GM12878 (cell line): Measurements from ENCODE around the gene IDI2. TPM values are rescaled to one million over a fixed set of nuclear protein-coding genes. Genes with fewer than 3 reads are reported as not detected.
A peak's percentile ranks its signal among the peaks of the same experiment; 100 is the strongest.

ENCODE experiments used
- ATAC-seq: fragments of 200-7000 bp; cut with Tn5 transposase; 3 replicates; pipeline ENCODE4 v1.9.1; 2020; ENCODE audit warnings: mild to moderate bottlenecking, moderate library complexity
- BruUV-seq: library from RNA; stranded (reverse); fragments of 400-500 nt; replicated peaks from 2 replicates; lab custom pipeline; 2021; lab: Mats Ljungman, UMichigan
- CTCF ChIA-PET: fragments of 300-600 bp; sonication (Branson Sonifier 250); formaldehyde crosslinking; extraction: SDS; loops from one replicate; lab custom pipeline; 2021; ENCODE audit warnings: inconsistent platforms; lab: Yijun Ruan, JAX
- POLR2A ChIA-PET: fragments of 350-600 bp; formaldehyde crosslinking; extraction: SDS; loops from one replicate; lab custom pipeline; 2021; ENCODE audit warnings: inconsistent platforms; lab: Charles Lee
- RAD21 ChIA-PET: fragments of 300-600 bp; sonication (Branson Sonifier 250); formaldehyde crosslinking; loops from one replicate; lab custom pipeline; 2023; ENCODE audit warnings: antibody characterized with exemption; ENCODE audit not compliant: unreplicated experiment; lab: Charles Lee
- SMC1A ChIA-PET: fragments of 300-600 bp; sonication (Branson Sonifier 250); formaldehyde crosslinking; loops from one replicate; lab custom pipeline; 2023; ENCODE audit not compliant: unreplicated experiment, uncharacterized antibody; lab: Charles Lee
- DNase-seq: peaks from one replicate; pipeline ENCODE4 v3.0.0-alpha.2; 2011; ENCODE audit warnings: low read depth, low spot score
- FAIRE-seq: peaks from 3 replicates; lab custom pipeline; 2011; peaks lifted over from hg19 to GRCh38; lab: Jason Lieb, UNC
- H2AFZ ChIP-seq: 2 replicates; pipeline ENCODE4 v1.6.0; 2011; ENCODE audit warnings: low read depth, low read length, control low read depth; ENCODE audit not compliant: control insufficient read depth
- H3K27ac ChIP-seq: 2 replicates; pipeline ENCODE4 v1.5.1; 2011; ENCODE audit warnings: control low read depth; ENCODE audit not compliant: control insufficient read depth, insufficient read depth
- H3K27me3 ChIP-seq, 2 experiments: replicated peaks in 1 of 2; 2 replicates each; pipeline versions ENCODE4 v1.6.0 to v1.6.1; 2011; ENCODE audit warnings: low read length in 1 of 2; ENCODE audit not compliant: control insufficient read depth in 2 of 2, insufficient read depth in 2 of 2
- H3K36me3 ChIP-seq, 2 experiments: 2 replicates each; pipeline ENCODE4 v1.5.1; 2011; ENCODE audit warnings: low read length in 1 of 2; ENCODE audit not compliant: control insufficient read depth in 2 of 2, insufficient read depth in 2 of 2
- H3K4me1 ChIP-seq: 2 replicates; pipeline ENCODE4 v1.6.1; 2011; ENCODE audit warnings: mild to moderate bottlenecking, low read length, moderate library complexity, mixed read lengths; ENCODE audit not compliant: control insufficient read depth, insufficient read depth
- H3K4me2 ChIP-seq: 2 replicates; pipeline ENCODE4 v1.6.0; 2011; ENCODE audit warnings: control low read depth; ENCODE audit not compliant: control insufficient read depth, insufficient read depth
- H3K4me3 ChIP-seq: fragments of 200-600 bp; sonication (generic); 2 replicates; pipeline ENCODE4 v1.5.1; 2016
- H3K79me2 ChIP-seq: 2 replicates; pipeline ENCODE4 v1.6.0; 2011; ENCODE audit warnings: low read length; ENCODE audit not compliant: control insufficient read depth, insufficient read depth
- H3K9ac ChIP-seq: 2 replicates; pipeline ENCODE4 v1.8.0; 2011; ENCODE audit warnings: low read length, control low read depth, mixed read lengths; ENCODE audit not compliant: control insufficient read depth, insufficient read depth
- H3K9me3 ChIP-seq: replicated peaks from 3 replicates; pipeline ENCODE4 v1.5.1; 2011; ENCODE audit warnings: mild to moderate bottlenecking, low read length; ENCODE audit not compliant: control insufficient read depth, insufficient read depth
- H4K20me1 ChIP-seq: 2 replicates; pipeline ENCODE4 v1.6.0; 2011; ENCODE audit not compliant: control insufficient read depth, insufficient read depth
- HDGF ChIP-seq: fragments of 450-650 bp; IDR thresholded peaks from 2 replicates; pipeline ENCODE4 v1.6.1; 2016; ENCODE audit warnings: antibody characterized with exemption
- SMARCA5 ChIP-seq: fragments of 450-650 bp; IDR thresholded peaks from 2 replicates; pipeline ENCODE4 v1.6.1; 2017; ENCODE audit warnings: mild to moderate bottlenecking
- SPI1 ChIP-seq: IDR thresholded peaks from 2 replicates; pipeline ENCODE4 v1.6.1; 2011; ENCODE audit warnings: low read depth, mild to moderate bottlenecking, low read length, moderate library complexity, borderline replicate concordance; ENCODE audit not compliant: insufficient read depth
- WGBS: methylation state at CpG from one replicate; pipeline ENCODE4 v1.1.6; 2016; ENCODE audit warnings: low lambda C conversion rate; ENCODE audit not compliant: insufficient replicate concordance, insufficient coverage; ENCODE audit errors: missing lambda C conversion rate; 5-methylcytosine and 5-hydroxymethylcytosine counted together
- in situ Hi-C: fragments of 300-500 bp; cut with MboI; formaldehyde crosslinking; loops from 9 replicates; pipeline ENCODE4 v1.14.3; 2018; ENCODE audit warnings: mixed read lengths
- intact Hi-C: fragments of 100-400 bp; cut with micrococcal nuclease; formaldehyde crosslinking; loops from one replicate; pipeline ENCODE4 v1.14.2; 2022; ENCODE audit not compliant: unreplicated experiment
- polyA plus RNA-seq, 11 experiments: library from polyadenylated mRNA; depleted of rRNA in 4 of 11; unstranded in 6 of 11; stranded (reverse) in 5 of 11; fragments of >200 nt; fragmentation: Nextera tagmentation in 4 of 11; fragmentation: Illumina TruSeq in 1 of 11; extraction: Ambion mirVana in 4 of 11; extraction: Trizol in 1 of 11; gene quantifications; 1 replicate in 1 of 11; 2 replicates in 10 of 11; pipeline versions ENCODE4 v1.2.1 to v1.2.3, GENCODE V29; 2011 to 2016; ENCODE audit warnings: inconsistent platforms in 2 of 11, missing spikeins in 2 of 11, low read depth in 1 of 11
- total RNA-seq, 4 experiments: library from RNA; depleted of rRNA in 3 of 4; stranded (reverse); fragments of >200 nt in 3 of 4; fragmentation: Illumina TruSeq in 1 of 4; extraction: Trizol in 1 of 4; gene quantifications; 2 replicates each; pipeline versions ENCODE4 v1.2.1 to v1.2.3, GENCODE V29; 2013 to 2021
- TF ChIP-seq, protein P1 (sequence below): fragments of 450-650 bp; formaldehyde crosslinking; IDR thresholded peaks from 2 replicates; pipeline ENCODE4 v1.4.0; 2020; ENCODE audit warnings: mild to moderate bottlenecking, moderate library complexity
- TF ChIP-seq, protein P2 (sequence below): IDR thresholded peaks from 2 replicates; pipeline ENCODE4 v1.6.1; 2012; ENCODE audit warnings: mild to moderate bottlenecking, low read depth, low read length
- TF ChIP-seq, protein P3 (sequence below): fragments of 450-650 bp; IDR thresholded peaks from 2 replicates; pipeline ENCODE4 v1.6.1; 2016; ENCODE audit warnings: mild to moderate bottlenecking

IDI2 gene
- total and polyA plus RNA-seq, 10 of the 15 experiments (the other 5 are each of a cell fraction or from before 2014, with no cell fraction given) = 0.06 TPM; not detected in 9

DNA sequence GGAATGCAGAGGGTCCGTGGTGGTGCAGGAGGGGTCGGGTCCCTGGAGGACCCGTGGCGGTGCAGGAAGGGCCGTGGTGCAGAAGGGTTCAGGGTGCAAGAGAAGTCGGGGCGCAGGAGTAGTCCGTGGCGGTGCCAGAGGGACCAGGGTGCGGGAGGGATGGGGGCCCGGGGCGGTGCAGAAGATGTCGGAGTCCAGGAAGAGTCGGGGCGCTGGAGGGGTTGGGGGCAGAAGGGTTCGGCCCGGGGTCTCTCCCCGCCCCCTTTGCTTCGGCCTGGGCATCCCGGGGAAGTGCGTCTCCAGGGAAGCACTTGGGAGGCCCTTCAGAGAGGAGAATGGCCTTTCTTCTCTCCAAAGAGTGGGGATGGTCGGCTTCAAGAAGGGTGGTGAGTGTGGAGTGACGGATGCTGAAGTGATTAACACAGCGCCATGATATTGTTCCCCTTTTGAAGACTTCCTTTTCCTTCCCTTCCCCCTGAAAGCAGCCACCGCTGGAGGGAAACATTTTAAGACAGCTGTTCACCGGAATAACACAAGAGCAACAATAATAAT, 31.5 kb upstream of the IDI2 start:
- in situ Hi-C loops = no loop called here
- peaks cover 86% of the 10 kb centered on the region for H3K79me2 ChIP-seq
- intact Hi-C loops = no loop called here
- H2AFZ ChIP-seq = peak overlapping the region; percentile 89
- RAD21 ChIA-PET = interaction anchor here (1.0 kb wide), 1 partner anchor 12 kb away, joined by 3 read pairs; no protein-coding TSS in a partner anchor
- peak overlapping the region; percentile 85 for H3K27ac ChIP-seq
- H3K27me3 ChIP-seq = no peaks in the 10 kb centered on the region
- H3K4me2 ChIP-seq = peak overlapping the region; percentile 87
- no peaks in the 10 kb centered on the region for H4K20me1 ChIP-seq
- peaks cover 0 to 15% of the 10 kb centered on the region in 2 experiments; a peak in 1 of 4 replicates for H3K36me3 ChIP-seq
- POLR2A ChIA-PET = interaction anchor here (1.0 to 1.8 kb wide), 4 partner anchors 8 to 128 kb away, joined by 3 to 14 read pairs (median 4); partner anchors contain the start of gene IDI1
- peak; percentile 40 for ATAC-seq
- peaks cover 21% of the 10 kb centered on the region for H3K4me1 ChIP-seq
- FAIRE-seq = no peak
- H3K4me3 ChIP-seq = peak overlapping the region; percentile 89
- TF ChIP-seq, protein P1, sequence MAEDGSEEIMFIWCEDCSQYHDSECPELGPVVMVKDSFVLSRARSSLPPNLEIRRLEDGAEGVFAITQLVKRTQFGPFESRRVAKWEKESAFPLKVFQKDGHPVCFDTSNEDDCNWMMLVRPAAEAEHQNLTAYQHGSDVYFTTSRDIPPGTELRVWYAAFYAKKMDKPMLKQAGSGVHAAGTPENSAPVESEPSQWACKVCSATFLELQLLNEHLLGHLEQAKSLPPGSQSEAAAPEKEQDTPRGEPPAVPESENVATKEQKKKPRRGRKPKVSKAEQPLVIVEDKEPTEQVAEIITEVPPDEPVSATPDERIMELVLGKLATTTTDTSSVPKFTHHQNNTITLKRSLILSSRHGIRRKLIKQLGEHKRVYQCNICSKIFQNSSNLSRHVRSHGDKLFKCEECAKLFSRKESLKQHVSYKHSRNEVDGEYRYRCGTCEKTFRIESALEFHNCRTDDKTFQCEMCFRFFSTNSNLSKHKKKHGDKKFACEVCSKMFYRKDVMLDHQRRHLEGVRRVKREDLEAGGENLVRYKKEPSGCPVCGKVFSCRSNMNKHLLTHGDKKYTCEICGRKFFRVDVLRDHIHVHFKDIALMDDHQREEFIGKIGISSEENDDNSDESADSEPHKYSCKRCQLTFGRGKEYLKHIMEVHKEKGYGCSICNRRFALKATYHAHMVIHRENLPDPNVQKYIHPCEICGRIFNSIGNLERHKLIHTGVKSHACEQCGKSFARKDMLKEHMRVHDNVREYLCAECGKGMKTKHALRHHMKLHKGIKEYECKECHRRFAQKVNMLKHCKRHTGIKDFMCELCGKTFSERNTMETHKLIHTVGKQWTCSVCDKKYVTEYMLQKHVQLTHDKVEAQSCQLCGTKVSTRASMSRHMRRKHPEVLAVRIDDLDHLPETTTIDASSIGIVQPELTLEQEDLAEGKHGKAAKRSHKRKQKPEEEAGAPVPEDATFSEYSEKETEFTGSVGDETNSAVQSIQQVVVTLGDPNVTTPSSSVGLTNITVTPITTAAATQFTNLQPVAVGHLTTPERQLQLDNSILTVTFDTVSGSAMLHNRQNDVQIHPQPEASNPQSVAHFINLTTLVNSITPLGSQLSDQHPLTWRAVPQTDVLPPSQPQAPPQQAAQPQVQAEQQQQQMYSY = no peak
- TF ChIP-seq HDGF = 0 out of 2 replicates have a peak, but pooled peaks have one; percentile 4
- TF ChIP-seq SMARCA5 = no peak
- peak; percentile 20; the same call in 1 of the 2 replicates for TF ChIP-seq SPI1
- TF ChIP-seq, protein P2, sequence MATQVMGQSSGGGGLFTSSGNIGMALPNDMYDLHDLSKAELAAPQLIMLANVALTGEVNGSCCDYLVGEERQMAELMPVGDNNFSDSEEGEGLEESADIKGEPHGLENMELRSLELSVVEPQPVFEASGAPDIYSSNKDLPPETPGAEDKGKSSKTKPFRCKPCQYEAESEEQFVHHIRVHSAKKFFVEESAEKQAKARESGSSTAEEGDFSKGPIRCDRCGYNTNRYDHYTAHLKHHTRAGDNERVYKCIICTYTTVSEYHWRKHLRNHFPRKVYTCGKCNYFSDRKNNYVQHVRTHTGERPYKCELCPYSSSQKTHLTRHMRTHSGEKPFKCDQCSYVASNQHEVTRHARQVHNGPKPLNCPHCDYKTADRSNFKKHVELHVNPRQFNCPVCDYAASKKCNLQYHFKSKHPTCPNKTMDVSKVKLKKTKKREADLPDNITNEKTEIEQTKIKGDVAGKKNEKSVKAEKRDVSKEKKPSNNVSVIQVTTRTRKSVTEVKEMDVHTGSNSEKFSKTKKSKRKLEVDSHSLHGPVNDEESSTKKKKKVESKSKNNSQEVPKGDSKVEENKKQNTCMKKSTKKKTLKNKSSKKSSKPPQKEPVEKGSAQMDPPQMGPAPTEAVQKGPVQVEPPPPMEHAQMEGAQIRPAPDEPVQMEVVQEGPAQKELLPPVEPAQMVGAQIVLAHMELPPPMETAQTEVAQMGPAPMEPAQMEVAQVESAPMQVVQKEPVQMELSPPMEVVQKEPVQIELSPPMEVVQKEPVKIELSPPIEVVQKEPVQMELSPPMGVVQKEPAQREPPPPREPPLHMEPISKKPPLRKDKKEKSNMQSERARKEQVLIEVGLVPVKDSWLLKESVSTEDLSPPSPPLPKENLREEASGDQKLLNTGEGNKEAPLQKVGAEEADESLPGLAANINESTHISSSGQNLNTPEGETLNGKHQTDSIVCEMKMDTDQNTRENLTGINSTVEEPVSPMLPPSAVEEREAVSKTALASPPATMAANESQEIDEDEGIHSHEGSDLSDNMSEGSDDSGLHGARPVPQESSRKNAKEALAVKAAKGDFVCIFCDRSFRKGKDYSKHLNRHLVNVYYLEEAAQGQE = no peak
- TF ChIP-seq, protein P3, sequence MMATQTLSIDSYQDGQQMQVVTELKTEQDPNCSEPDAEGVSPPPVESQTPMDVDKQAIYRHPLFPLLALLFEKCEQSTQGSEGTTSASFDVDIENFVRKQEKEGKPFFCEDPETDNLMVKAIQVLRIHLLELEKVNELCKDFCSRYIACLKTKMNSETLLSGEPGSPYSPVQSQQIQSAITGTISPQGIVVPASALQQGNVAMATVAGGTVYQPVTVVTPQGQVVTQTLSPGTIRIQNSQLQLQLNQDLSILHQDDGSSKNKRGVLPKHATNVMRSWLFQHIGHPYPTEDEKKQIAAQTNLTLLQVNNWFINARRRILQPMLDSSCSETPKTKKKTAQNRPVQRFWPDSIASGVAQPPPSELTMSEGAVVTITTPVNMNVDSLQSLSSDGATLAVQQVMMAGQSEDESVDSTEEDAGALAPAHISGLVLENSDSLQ = no peak
- no peaks in the 10 kb centered on the region for H3K9me3 ChIP-seq
- DNase-seq = no peak
- BruUV-seq = no TSS peak
- 1% methylated on average over 23 of the region's 26 CpGs for WGBS
- SMC1A ChIA-PET = interaction anchor here (0.8 to 1.5 kb wide), 4 partner anchors 9 to 24 kb away, joined by 3 to 6 read pairs (median 4); no protein-coding TSS in a partner anchor
- peak overlapping the region; percentile 89 for H3K9ac ChIP-seq
- CTCF ChIA-PET = interaction anchor here (0.7 to 1.4 kb wide), 4 partner anchors 8 to 678 kb away, joined by 3 to 6 read pairs (median 3); partner anchors contain the start of gene IDI1
